Esophagus muscularis mucosa (tissue), 3 donors: ENCODE data around the gene ABTB2.

Source experiments
- CTCF ChIP-seq, 3 experiments: fragments of 200-600 bp in 2 of 3; fragments of 450-650 bp in 1 of 3; sonication (generic) in 2 of 3; IDR thresholded peaks; one replicate each; pipeline ENCODE4 v1.5.1; 2017 to 2019; ENCODE audit warnings: antibody characterized with exemption in 3 of 3, mild to moderate bottlenecking in 2 of 3, moderate library complexity in 1 of 3
- POLR2A ChIP-seq: fragments of 450-650 bp; IDR thresholded peaks from one replicate; pipeline ENCODE4 v1.6.1; 2017; ENCODE audit warnings: antibody characterized with exemption, moderate library complexity, mild to moderate bottlenecking, low read depth
- POLR2AphosphoS5 ChIP-seq, 2 donors: sonication (generic); formaldehyde crosslinking; IDR thresholded peaks; one replicate each; pipeline ENCODE4 v1.6.1; 2017; ENCODE audit warnings: antibody characterized with exemption in 2 of 2

GRCh38 chr11:34145073-34145472, 212.7 kb downstream of the ABTB2 start:
- TF ChIP-seq CTCF (IDR thresholded peaks at IDR 0.05) = no peak
- TF ChIP-seq POLR2A = no peak
- TF ChIP-seq POLR2AphosphoS5 (IDR thresholded peaks at IDR 0.05) = no peak
